Parathyroid adenoma (tissue), 2 donors: ENCODE results near the gene TSPAN18.

Experiments used
- H2AFZ ChIP-seq: fragments of 300-600 bp; sonication (generic); one replicate; pipeline ENCODE4 v1.7.0; 2017; ENCODE audit warnings: antibody characterized with exemption, mild to moderate bottlenecking
- H3K27ac ChIP-seq: fragments of 300-600 bp; sonication (generic); one replicate; pipeline ENCODE4 v1.7.0; 2017
- H3K27me3 ChIP-seq: fragments of 300-600 bp; sonication (generic); one replicate; pipeline ENCODE4 v1.7.0; 2017; ENCODE audit warnings: low read length; ENCODE audit not compliant: control insufficient read depth, insufficient read depth
- H3K36me3 ChIP-seq: fragments of 300-600 bp; sonication (generic); one replicate; pipeline ENCODE4 v1.7.0; 2017; ENCODE audit warnings: low read length; ENCODE audit not compliant: control insufficient read depth, insufficient read depth
- H3K4me1 ChIP-seq: fragments of 300-600 bp; sonication (generic); one replicate; pipeline ENCODE4 v1.7.0; 2017; ENCODE audit warnings: control low read depth
- H3K4me2 ChIP-seq: fragments of 300-600 bp; sonication (generic); one replicate; pipeline ENCODE4 v1.7.0; 2017; ENCODE audit warnings: low read length
- H3K4me3 ChIP-seq: fragments of 300-600 bp; sonication (generic); one replicate; pipeline ENCODE4 v1.7.0; 2017; ENCODE audit warnings: low read depth, low read length
- H3K79me2 ChIP-seq: fragments of 300-600 bp; sonication (generic); one replicate; pipeline ENCODE4 v1.7.0; 2017; ENCODE audit warnings: control low read depth
- H3K9ac ChIP-seq: fragments of 300-600 bp; sonication (generic); one replicate; pipeline ENCODE4 v1.7.0; 2017; ENCODE audit warnings: mild to moderate bottlenecking
- H3K9me3 ChIP-seq: fragments of 300-600 bp; sonication (generic); one replicate; pipeline ENCODE4 v1.7.0; 2017; ENCODE audit warnings: low read length; ENCODE audit not compliant: control insufficient read depth
- CTCF ChIP-seq: fragments of 300-600 bp; sonication (generic); IDR thresholded peaks from one replicate; pipeline ENCODE4 v1.7.0; 2017; ENCODE audit warnings: antibody characterized with exemption, mild to moderate bottlenecking
- donor health status: primary hyperparathyroidism.

TSPAN18 gene

DNA sequence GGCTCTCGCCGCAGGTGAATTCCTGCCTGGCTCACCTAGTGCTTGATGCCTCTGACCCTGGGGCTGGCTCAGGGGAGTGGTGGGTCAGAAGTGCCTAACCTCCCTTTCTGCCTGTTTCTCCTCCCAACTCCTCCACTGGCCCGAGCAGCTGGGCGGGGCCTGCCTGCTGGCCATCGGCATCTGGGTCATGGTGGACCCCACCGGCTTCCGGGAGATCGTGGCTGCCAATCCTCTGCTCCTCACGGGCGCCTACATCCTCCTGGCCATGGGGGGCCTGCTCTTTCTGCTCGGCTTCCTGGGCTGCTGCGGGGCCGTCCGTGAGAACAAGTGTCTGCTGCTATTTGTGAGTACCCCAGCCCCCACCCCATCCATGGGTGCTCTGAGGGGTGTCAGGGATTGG lies 182.8 kb downstream of the TSPAN18 start:
- Histone ChIP-seq H3K4me3 (no peak overlapping the region), H3K4me1 (no peaks in the 10 kb centered on the region), H2AFZ (no peak overlapping the region), H3K9me3 (no peaks in the 10 kb centered on the region), H3K9ac (no peak overlapping the region), H3K27ac (no peak overlapping the region), H3K27me3 (no peaks in the 10 kb centered on the region), H3K4me2 (no peak overlapping the region), H3K79me2 (no peaks in the 10 kb centered on the region), H3K36me3 (no peaks in the 10 kb centered on the region)
- TF ChIP-seq CTCF = no peak

- Histone ChIP-seq H3K9me3 (no peaks in the 10 kb centered on the region), H3K4me3 (no peak overlapping the region), H3K36me3 (no peaks in the 10 kb centered on the region), H3K27ac (no peak overlapping the region), H3K27me3 (no peaks in the 10 kb centered on the region), H3K9ac (no peak overlapping the region), H3K4me1 (no peaks in the 10 kb centered on the region), H2AFZ (no peak overlapping the region), H3K4me2 (no peak overlapping the region), H3K79me2 (no peaks in the 10 kb centered on the region)
- TF ChIP-seq CTCF = no peak
Observed at GRCh38 chr11:44910591-44910990, 183.8 kb downstream of the TSPAN18 start.

DNA sequence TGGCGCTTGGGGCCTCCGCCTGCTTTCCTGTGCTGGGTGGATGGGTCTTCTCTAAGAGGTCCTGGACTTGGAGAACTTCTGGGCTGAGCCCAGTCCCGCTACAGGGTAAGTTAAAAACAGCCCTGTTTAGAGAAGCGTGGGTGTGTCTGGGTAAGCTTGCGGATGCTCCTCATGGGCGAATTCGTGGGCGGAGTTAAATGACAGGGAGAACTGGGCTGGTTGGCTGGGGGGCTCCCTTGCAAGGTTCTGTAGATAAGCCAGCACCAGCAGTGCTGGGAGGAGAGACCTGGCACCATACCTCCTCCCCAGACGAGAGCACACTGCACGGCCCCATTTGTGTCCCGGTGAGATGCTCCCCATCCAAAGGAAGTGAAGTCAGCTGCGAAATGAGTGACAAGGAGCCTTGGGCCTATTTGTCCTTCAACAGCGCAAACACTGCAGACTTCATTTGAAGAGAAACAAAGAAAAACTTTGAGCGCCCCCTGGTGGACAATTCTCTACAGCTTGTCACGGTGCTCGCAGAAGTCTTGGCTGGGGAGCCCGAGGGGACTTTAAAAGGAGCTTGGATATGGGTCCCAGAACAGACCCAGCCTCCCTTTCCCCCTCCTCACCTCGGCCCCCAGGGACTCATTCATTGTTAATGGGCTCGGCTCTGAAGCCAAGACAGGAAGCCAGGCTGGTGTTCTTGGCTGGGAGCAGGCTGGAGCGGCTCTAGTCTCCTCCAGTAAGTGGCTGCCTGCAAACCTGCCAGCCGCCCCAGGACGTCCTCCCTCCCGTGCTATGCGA lies 184.5 kb downstream of the TSPAN18 start:
- no peaks in the 10 kb centered on the region for H3K9me3 ChIP-seq
- peak; percentile 75 for TF ChIP-seq CTCF
- H3K4me3 ChIP-seq = no peak overlapping the region
- H3K4me1 ChIP-seq = no peaks in the 10 kb centered on the region
- no peaks in the 10 kb centered on the region for H3K36me3 ChIP-seq
- no peaks in the 10 kb centered on the region for H3K79me2 ChIP-seq
- H3K27ac ChIP-seq = no peak overlapping the region
- no peak overlapping the region for H2AFZ ChIP-seq
- H3K9ac ChIP-seq = no peak overlapping the region
- H3K4me2 ChIP-seq = no peak overlapping the region
- no peaks in the 10 kb centered on the region for H3K27me3 ChIP-seq

- TF ChIP-seq CTCF = no peak
- Histone ChIP-seq H2AFZ (no peak overlapping the region), H3K9ac (no peak overlapping the region), H3K36me3 (no peaks in the 10 kb centered on the region), H3K27ac (no peak overlapping the region), H3K27me3 (no peaks in the 10 kb centered on the region), H3K79me2 (no peaks in the 10 kb centered on the region), H3K4me3 (no peak overlapping the region), H3K4me2 (no peak overlapping the region), H3K9me3 (no peaks in the 10 kb centered on the region), H3K4me1 (no peaks in the 10 kb centered on the region)
Observed at GRCh38 chr11:44912270-44912987, 185.7 kb downstream of the TSPAN18 start.
